Measurements from ENCODE around the gene NMRK2.
"Not testable (repeated sequence)": the region's sequence is repeated elsewhere in the genome, so short reads cannot be mapped to it uniquely, and the experiment has no call there.

Gene NMRK2

GRCh38 chr19:3932931-3933810 lies at the start of gene NMRK2:
NMRK2 (plus strand) TSS chr19:3933069; CDS start chr19:3933672, 603 bp downstream.
- DNase-seq (ENCODE audit: low read depth in 2 of 2), result no peak

GRCh38 chr19:3890591-3890990 lies 42.3 kb upstream of the NMRK2 start:
- no peak for DNase-seq (ENCODE audit: low read depth in 2 of 2)

GRCh38 chr19:3893509-3894179 lies 39.2 kb upstream of the NMRK2 start:
- DNase-seq (ENCODE audit: low read depth in 2 of 2), result no peak

GRCh38 chr19:3894959-3895358 lies 37.9 kb upstream of the NMRK2 start:
- not testable (repeated sequence) for DNase-seq (ENCODE audit: low read depth in 2 of 2)

- no peak for DNase-seq (ENCODE audit: low read depth in 2 of 2)
Observed at GRCh38 chr19:3895788-3896187, 37.1 kb upstream of the NMRK2 start.

GRCh38 chr19:3897936-3898335 lies 34.9 kb upstream of the NMRK2 start:
- no peak for DNase-seq (ENCODE audit: low read depth in 2 of 2)

GRCh38 chr19:3898426-3898825 lies 34.4 kb upstream of the NMRK2 start:
- no peak for DNase-seq (ENCODE audit: low read depth in 2 of 2)

- no peak for DNase-seq (ENCODE audit: low read depth in 2 of 2)
Observed at GRCh38 chr19:3899531-3900294, 33.2 kb upstream of the NMRK2 start.

GRCh38 chr19:3902317-3902973 lies 30.4 kb upstream of the NMRK2 start:
- no peak for DNase-seq (ENCODE audit: low read depth in 2 of 2)

- DNase-seq (ENCODE audit: low read depth in 2 of 2), result no peak
Observed at GRCh38 chr19:3904233-3904632, 28.6 kb upstream of the NMRK2 start.

GRCh38 chr19:3907626-3908265 lies 25.1 kb upstream of the NMRK2 start:
- no peak for DNase-seq (ENCODE audit: low read depth in 2 of 2)

GRCh38 chr19:3908266-3909054 lies 24.4 kb upstream of the NMRK2 start:
- no peak for DNase-seq (ENCODE audit: low read depth in 2 of 2)

- no peak for DNase-seq (ENCODE audit: low read depth in 2 of 2)
Observed at GRCh38 chr19:3910105-3910504, 22.8 kb upstream of the NMRK2 start.

- no peak for DNase-seq (ENCODE audit: low read depth in 2 of 2)
Observed at GRCh38 chr19:3914199-3914598, 18.7 kb upstream of the NMRK2 start.

- DNase-seq (ENCODE audit: low read depth in 2 of 2), result no peak
Observed at GRCh38 chr19:3916033-3916432, 16.8 kb upstream of the NMRK2 start.

- DNase-seq (ENCODE audit: low read depth in 2 of 2), result no peak
Observed at GRCh38 chr19:3919793-3920192, 13.1 kb upstream of the NMRK2 start.

- no peak for DNase-seq (ENCODE audit: low read depth in 2 of 2)
Observed at GRCh38 chr19:3923096-3923758, 9.6 kb upstream of the NMRK2 start.

- DNase-seq (ENCODE audit: low read depth in 2 of 2), result no peak
Observed at GRCh38 chr19:3923912-3924311, 9.0 kb upstream of the NMRK2 start.

- DNase-seq (ENCODE audit: low read depth in 2 of 2), result no peak
Observed at GRCh38 chr19:3931041-3931440, 1.8 kb upstream of the NMRK2 start.

Measured in fibroblast of skin of left quadriceps (primary cell).